Breast epithelium (tissue), 3 donors: Measurements from ENCODE around the gene CADM1.

ENCODE experiments used
- POLR2A ChIP-seq: fragments of 450-650 bp; IDR thresholded peaks from one replicate; pipeline ENCODE4 v1.6.1; 2016; ENCODE audit warnings: antibody characterized with exemption, mild to moderate bottlenecking, moderate library complexity
- POLR2AphosphoS5 ChIP-seq, 3 donors: sonication (generic); formaldehyde crosslinking; IDR thresholded peaks; one replicate each; pipeline ENCODE4 v1.6.1; 2017; ENCODE audit warnings: antibody characterized with exemption in 3 of 3
- TF ChIP-seq, protein P1 (sequence below), 3 donors: fragments of 450-650 bp; IDR thresholded peaks; one replicate each; pipeline ENCODE4 v1.5.1; 2016 to 2017; ENCODE audit warnings: antibody characterized with exemption in 3 of 3, mild to moderate bottlenecking in 3 of 3, moderate library complexity in 3 of 3

DNA sequence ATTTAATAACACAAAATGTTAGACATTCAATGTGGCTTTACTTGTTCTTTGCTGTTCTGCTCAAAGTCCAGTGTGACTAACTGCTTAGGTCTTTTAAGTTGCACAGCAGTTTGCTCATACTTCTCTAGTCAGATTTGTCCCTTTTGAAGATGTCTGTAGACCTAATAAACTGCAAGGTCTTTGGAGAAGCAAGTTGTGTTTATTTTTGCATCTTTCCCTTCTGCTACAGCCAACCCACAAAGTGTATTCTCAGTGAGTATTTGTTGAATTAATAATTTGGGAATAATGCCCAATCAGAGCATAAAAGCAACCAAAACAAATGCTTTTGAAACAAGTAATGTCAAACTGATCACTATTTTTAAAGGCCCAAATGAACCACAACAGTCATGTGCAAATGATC, 312.5 kb downstream of the CADM1 start:
- TF ChIP-seq, protein P1, sequence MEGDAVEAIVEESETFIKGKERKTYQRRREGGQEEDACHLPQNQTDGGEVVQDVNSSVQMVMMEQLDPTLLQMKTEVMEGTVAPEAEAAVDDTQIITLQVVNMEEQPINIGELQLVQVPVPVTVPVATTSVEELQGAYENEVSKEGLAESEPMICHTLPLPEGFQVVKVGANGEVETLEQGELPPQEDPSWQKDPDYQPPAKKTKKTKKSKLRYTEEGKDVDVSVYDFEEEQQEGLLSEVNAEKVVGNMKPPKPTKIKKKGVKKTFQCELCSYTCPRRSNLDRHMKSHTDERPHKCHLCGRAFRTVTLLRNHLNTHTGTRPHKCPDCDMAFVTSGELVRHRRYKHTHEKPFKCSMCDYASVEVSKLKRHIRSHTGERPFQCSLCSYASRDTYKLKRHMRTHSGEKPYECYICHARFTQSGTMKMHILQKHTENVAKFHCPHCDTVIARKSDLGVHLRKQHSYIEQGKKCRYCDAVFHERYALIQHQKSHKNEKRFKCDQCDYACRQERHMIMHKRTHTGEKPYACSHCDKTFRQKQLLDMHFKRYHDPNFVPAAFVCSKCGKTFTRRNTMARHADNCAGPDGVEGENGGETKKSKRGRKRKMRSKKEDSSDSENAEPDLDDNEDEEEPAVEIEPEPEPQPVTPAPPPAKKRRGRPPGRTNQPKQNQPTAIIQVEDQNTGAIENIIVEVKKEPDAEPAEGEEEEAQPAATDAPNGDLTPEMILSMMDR (IDR thresholded peaks at IDR 0.05), result no peak
- TF ChIP-seq POLR2A, result no peak
- TF ChIP-seq POLR2AphosphoS5 (IDR thresholded peaks at IDR 0.05), result no peak
